NCI-H2171 treated with DMSO at 0.1 percent for 48 hours (cell line): ENCODE measurements around the gene RNF207.
A peak's percentile ranks its signal among the peaks of the same experiment; 100 is the strongest.

Source experiments
- DNase-seq: peaks from one replicate; lab custom pipeline; 2025; lab: John Stamatoyannopoulos, UW

The RNF207 gene

DNA sequence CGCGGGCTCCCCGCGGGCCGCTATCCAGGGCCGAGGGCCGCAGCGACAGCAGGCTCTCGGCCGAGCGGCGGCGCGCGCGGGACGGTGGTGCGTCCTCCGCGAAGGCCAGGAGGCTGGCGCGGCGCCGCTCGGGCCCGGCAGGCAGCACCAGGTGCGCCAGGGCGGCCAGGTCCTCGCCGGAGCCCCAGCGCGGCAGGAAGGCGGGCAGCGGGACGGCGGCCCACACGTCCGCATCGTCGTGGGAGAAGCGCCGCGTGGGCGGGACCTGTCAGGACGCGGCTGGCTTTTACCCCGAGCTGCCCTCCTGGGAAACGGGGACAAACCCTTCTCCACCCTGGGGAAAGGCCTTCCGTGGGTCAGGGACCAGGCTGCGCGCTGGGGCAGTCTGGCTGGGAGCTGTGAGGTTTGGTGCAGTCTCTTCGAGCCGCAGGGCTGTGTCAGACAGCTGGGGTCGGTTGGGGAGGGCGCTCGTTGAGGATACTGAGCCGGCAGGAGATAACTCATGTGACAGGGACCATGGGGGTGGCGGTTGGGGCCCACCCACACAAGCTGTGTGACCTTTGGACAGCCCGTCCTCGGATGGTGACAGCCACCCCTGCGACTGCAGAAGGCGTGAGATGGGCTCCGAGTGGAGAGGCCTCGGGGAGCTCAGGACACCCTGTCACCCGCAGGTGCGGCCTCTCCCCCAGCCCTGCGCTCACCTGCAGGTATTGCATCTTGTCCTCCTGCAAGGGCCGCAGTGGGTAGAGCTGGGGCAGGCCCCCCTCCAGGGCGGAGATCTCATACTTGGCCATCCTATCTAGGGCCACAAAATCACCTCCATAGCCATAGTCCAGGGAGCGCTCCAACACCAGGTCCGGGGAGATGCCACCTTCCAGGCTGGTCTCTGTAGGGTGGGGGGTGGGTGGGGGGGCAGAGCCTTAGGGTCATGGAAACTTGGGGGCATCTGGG is 44.1 kb downstream of the RNF207 start:
- no peak for DNase-seq

DNA sequence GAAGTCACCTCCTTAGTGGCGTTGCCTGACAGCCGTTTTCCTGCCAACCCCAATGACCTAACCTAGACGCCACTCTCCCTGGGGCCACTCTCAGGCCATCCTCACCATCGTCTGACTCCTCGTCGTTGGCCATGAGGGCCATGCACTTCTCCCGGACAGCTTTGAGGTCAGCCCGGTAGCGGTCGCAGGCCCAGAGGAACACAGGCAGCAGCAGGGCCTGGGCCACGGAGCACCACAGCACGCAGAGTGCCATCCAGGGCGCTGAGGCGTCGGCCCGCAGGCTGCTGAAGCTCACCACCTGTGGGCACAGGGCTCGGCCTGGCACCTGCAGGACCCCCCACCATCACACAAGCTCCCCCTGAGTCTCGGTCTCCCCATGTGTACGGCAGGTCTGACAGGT is 45.3 kb downstream of the RNF207 start:
- DNase-seq, result no peak

DNA sequence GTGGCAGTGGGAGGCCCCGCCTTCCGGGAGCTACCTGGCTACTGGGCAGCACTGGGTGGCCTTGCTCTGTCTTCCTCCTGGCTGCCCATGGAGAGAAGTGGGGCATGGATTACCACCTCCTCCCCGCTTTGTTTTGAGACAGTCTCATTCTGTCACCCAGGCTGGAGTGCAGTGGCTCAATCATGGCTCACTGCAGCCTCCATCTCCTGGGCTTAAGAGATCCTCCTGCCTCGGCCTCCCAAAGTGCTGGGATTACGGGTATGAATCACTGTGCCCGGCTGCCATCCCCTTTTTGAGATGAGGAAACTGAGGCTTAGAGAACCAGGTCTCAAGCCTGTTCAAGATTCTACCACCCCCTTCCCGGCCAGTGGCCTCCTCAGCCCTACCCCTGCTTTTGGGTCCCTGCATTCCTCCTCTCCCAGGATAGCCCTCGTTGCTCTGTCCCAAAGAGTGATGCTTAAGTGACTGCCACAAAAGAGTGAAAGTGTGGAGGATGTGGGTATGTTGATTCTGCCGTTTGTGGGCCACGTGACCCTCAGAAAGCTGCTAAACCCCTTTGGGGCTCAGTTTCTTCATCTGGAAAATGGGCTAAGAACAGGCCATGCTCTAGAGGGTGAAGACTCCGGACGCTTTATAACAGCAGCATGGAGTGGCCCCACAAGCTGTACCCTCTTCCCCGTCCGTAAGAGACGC is 45.9 kb downstream of the RNF207 start:
- no peak for DNase-seq

DNA sequence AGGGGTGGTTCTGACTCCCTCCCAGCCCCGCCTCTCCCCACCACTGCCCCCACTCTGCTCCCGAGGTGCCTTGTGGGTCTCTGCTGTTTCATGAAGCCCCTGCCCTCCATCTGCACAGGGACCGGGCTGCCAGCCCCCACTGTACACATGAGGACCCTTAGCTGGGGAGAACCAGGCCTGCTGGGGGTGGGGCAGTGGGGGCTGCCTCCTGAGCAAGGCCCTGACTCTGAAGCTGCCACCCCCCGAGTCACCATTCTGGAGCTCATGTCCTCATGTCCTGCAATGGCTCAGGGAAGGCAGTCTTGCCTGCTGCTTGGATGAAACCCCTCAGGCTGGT is 46.4 kb downstream of the RNF207 start:
- no peak for DNase-seq

DNA sequence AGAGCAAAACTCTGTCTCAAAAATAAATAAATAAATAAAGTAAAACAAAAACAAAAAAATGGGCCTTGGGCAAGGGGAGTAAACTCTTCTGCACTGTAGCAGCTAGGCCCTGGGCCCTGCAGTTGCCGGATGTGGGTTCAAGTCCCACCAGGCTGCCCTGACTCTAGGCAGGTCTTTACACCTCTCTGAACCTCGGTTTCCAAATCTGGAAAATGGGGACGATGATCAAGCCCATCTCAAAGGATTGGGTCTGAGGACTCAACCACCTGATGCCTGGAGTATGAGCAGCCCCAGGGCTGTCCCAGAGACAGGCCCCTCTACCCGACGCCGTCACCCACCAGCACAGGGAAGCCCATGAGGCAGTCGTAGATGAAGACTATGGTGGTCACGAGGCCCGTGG is 47.5 kb downstream of the RNF207 start:
- DNase-seq, result no peak

DNA sequence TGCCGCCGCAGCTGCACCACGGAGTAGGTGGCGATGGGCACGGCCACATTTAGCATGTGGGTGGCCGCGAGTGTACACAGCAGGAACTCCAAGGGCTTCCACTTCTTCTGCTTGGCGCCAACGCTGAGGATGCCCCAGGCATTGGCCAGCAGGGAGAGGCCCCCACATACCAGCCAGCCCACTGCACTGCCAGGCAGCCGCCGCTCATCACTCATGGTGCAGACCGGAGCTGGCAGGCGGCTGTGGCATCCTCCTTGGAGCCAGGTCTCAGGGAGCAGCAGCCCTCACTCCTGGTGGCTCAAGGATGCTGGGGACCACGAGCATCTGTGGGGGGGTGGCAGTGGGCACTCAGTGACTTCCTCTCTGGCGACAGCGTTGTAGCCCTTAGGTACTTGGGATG is 48.8 kb downstream of the RNF207 start:
- DNase-seq, result no peak

DNA sequence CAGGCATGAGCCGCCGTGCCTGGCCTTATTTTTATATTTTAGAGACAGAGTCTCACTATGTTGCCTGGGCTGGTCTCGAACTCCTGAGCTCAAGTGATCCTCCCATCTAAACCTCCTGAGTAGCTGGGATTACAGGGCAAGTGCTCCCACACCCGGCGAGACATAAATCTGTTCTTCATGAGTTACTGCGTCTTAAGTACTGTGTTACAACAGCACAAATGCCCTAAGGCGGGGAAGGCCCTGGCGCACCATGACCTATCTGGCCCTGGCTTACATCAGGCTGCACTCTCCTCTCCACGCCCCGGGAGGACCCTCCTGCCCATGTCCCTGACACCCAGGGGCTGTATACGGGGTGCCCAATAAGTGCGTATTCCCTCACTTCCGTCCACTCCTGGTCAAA is 50.7 kb downstream of the RNF207 start:
- DNase-seq, result no peak

DNA sequence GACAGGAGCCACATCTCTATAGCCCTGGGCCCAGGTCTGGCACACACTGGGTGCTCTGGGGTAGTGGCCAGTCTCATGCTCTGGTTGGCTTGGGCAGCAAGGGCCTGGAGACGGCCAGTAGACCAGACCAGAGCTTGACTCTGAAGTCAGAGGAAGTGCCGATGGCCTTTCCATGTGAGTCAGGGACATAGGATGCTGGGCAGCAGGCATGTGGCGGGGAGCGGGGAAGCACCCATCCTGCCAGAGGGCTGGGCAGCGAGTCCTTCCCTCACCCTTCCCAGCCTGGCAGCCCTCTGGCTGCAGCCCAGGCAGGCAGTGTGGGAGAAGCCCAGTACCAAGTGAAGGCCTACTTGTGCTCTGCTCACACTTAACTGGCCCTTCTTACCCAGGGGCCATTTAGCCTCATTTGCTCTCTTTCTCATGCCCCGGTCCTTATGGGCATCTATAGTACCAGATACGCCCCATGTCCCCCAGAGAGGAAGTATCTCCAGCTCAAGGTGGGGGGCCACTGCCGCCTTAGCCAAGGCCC is 51.7 kb downstream of the RNF207 start:
- no peak for DNase-seq

DNA sequence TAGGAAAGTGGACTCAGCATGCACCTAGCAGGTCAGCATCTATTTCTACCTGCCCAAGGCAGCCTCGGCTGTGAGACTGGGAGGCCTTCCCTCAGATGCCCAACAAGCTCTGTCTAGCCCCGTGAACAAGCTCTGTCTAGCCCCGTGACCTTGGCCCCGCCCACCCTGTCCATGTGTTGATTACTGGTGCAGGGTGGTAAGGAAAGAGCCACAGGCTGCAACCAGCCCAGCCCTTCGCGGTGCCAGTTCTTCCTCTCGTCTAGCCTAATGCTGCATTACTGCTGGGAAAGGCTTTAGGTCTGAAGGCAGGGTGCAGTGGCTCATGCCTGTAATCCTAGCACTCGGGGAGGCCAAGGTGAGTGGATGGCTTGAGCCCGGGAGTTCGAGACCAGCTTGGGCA is 52.8 kb downstream of the RNF207 start:
- DNase-seq, result no peak

DNA sequence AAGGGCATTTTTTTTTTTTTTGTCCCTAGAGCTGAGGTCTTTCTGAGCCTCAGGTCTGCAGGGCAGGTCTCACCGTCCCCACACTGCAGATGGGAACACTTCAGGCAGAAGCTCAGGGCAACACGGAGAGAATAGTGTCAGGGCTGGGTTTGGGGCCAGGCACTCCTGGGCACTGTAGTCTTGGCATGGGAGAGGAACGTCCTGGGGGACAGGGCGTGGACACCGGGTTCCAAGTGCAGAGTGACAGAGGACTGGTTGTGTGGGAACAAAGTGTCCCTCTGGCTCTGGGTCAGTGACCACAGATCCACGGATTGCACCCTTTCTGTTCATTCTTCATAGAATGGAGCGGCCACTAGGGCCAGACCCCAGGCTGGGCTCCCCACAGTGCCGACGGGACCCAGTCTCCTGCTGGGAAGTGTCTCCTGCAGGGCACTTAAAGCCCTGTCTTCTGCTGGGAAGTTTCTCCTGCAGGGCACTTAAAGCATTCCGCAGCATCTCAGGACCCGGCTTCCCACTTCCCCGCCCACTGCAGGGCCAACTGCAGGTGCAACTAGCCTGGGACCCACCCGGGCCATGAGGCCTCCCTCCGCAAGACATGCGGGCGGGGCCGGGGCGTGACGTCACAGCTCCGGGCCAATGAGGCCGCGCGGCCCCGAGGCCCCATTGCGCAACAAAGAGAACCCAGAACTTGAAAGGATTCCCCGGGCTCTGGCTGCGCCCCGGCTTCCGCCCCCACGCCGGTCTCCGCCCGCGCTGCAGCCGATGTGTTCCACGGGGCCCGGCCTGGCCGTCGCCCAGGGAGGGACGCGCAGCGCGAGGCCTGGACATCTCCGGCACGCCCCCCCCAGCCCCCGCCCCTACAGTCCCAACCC is 53.8 kb downstream of the RNF207 start:
- peak; percentile 60 for DNase-seq

DNA sequence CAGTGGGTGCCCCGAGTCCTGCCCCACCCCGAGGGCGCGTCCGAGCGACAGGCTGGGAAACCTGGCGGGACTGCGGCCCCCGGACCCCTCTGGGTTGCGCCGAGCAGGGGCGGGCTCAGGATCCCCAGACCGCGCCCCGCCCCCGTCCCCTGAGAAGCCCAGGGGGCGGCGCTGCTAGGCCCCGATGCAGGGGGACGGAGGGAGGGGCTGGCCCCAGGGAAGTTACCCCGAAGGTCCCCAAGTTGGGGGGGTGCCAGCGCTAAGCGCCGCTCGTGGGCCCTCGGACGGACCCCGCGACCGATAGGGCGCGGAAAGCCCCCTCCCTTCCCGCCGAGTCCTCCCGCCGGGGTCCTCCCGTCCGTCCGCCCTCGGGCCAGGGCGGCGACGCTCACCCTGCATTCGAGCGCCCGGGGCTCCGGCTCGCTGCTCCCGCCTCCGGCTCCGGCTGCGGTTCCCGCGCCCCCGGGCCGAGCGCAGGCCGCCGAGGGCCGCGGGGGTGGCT is 54.6 kb downstream of the RNF207 start:
- DNase-seq, result no peak

DNA sequence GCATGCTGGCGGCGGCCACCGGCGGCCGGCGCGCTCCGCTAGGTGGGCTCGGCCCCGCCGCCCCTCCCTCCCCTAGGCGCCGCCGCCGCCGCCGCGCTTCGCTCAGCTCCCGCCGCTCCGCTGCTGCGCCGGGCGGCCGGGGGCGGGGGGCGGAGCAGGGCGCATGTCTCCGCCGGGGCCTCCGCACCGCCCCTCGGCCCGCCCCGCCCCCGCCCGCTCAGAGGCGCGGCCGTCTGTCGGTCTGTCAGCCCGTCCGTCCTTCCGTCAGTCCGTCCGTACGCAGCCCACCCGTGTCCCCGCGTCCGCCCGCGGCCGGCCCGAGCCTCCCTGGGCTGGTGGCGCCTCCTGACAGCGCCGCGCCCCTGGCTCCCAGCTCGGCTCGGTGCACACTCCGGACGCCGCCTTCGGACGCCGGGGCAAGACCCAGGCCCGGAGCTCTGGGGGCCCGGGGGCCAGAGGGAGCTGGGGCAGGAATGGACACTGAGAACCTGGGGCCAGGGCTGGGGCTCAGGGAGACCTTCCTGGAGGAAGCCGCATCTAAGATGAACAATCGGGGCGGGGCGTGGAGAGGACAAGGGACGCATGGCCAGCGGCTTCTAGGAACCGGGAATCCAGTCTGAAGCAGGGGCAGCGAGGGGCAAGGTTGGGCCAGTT is 55.2 kb downstream of the RNF207 start, which contains the start of gene GPR153:
GPR153 (minus strand) TSS at position 138 of the 654 bp plus-strand sequence. CDS start 6,193 bp downstream, outside the sequence.
- DNase-seq, result peak; percentile 45

DNA sequence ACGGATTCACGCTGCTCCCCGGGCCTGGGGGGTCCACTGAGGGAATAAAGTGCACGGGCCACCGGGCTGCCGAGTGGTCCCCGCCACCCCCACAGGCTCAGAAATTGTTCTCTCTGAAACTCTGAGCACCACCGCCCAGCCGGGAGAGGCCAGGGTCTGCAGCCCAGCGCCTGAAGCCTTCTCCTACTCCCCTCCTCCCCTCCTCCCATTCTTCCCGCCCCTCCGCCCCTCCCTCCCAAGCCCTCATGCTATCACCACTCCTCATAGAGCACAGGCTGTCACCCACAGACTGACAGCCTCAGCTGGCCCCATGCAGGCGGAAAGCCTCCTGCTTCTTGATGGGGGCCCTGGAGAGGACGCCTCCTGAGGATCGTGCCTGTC is 55.7 kb downstream of the RNF207 start:
- peak; percentile 80 for DNase-seq

DNA sequence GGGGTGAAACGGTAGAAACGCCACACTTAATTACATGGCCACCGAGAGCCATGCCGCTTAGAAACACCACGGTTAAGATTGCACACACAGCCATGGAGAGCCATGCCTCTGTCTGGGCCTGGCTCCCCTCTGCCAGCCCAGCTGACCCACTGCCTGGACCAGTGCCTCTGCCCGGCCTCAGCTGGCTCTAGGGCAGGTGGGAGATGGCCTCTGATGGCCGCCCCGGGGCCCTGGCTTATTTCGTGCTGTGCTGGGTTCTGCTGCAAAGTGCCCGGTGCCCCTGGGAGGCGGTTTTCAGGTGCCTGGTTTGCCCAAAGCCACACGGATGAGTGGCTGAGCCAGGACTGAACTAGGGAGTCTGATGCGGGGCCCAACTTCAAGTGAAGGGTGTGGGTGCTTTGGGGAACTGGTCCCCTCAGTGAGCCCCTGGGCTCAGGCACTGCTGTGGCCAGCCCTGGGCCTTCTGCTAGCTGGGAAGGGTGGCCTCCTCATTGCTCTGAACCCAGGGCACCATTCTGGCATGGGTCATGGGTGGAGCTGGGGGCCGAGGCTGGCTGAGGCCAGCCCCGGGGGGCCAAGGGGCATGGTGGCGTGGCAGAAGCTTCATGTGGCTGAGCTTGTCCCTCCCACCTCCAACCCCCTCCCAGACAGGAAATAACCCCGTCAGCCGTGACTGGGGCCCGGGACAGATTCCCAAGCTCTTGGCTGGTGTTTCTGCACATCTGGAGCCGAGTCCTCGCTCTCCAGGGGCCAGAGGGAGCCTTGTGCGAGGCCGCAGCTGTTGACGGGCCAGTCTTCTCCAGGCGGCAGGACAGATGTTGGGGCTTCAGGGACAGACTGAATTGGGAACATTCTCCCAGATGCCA is 56.9 kb downstream of the RNF207 start:
- DNase-seq, result no peak

DNA sequence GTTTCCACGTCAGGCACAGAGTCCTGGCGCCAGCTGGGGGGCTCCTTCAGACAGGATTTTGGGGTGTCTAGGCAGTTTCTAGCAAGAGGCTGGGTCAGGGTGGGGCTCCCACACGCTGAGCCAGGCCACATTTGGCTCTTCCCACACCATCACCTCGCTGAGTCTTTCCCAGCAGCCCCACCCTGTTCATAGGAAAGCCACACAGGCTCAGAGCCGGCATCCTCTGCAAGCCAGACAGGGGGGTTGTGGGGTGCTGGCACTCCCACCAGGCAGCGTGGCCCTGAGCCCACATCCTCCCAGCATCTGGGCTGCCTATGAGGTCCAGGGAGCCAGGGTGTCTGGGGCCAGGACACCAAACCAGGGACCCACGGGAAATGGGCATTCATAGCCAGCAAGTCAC is 57.8 kb downstream of the RNF207 start:
- no peak for DNase-seq

DNA sequence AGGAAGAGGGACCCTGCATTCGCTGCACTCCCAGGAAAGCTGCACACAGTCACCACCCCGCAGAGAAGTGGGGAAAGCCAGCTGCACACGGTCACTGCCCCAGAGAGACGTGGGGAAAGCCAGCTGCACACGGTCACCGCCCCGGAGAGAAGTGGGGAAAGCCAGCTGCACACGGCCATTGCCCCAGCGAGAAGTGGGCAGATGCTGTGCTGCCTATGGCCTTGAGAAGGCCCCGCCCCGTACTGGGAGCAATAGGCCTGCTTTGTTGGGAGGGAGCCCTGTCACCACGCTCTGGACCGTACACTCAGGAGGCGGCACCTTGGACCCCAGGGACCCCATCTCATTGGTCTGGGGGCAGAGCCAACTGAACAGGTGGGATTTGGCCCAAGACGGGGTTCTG is 59.2 kb downstream of the RNF207 start:
- DNase-seq, result no peak

DNA sequence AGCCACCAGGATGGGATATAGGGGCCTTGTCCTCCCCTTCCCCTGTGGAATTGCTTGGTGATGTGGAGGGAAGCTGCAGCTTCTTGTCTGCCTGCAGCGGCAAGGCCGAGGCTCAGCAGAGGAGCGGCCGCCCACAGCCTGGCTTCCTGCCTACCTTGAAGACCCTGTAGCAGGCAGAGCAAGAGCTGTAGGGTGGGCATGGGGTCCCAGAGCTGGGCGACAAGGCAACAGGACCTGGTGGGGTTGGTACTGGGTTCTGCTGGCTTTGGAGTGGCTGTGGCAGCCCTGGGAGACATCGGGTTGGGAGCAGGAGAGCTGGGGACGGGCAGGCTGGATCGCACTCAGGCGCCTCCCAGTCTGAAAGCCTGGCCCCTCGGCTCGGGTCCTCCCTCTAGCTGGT is 60.7 kb downstream of the RNF207 start:
- no peak for DNase-seq

DNA sequence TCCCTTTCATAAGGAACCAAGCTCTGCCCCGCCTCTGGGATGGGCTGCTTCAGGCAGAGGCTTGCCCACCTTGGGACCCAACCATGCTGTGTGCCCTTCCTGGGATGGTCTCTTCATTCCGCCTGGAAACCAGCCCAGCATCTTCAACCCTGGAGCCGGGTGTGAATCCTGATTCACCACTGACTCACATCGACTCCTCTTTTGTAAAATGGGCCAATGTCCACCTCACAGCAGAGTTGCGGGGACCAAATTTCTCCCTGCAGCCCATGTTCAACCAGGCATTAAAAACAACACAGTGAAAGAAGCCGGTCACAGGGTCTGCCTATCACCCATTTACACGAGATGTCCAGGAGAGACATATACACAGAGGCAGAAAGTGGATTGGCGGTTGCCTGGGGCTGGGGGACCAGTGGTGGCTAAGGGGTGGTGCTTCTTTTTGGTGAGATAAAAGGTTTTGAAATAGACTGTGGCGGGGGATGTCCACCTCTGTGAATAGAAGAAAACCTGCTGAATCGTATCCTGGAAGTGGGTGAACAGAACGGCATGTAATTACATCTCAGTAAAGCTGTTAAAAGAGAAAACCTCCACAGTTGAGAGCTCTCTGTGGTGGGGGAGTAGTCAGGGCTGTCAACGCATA is 61.9 kb downstream of the RNF207 start:
- no peak for DNase-seq

DNA sequence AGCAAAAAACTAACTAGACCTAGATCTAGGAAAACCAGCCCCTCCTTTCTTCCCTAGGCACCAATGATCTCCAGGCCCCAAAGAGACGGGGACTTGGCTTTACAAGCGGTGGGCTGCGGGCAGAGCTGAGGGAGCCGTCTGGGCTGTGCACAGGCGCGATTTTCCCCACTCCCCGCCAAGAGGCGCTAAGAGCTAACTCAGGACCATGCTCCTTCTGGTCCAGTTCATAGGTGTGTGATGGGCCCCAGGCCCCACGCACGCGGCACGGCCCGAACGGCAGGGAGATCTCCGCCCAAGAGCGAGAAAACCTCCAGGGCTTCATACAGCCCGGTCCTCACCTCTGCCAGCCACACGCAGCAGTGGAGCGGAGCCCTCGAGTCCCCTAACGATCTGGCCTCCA is 62.5 kb downstream of the RNF207 start:
- DNase-seq, result no peak

DNA sequence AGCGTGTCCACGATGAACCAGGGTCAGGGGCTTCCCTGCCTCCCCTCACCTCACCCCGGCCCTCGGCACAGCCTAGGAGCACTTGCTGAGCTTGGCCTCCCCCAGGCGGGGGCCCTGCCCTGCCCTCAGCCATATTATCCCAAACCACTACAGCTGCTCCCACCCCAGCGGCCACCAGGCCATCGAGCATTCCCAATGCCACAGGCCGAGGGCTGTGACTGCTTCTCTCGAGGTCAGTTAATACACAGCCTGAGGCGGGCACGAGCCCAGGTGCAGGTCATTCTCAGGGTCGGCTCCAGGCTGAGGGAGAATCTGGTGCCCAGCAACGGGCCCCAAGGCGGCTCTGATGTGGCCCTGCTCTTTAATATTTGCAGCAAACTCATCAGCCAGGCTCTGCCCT is 63.4 kb downstream of the RNF207 start:
- no peak for DNase-seq
